Stomach (tissue), 9 donors: ENCODE results near the gene IQCN. TPM values are rescaled to one million over a fixed set of nuclear protein-coding genes. Genes with fewer than 3 reads are reported as not detected.

Source experiments
- DNase-seq, 2 donors: peaks; one replicate each; pipeline versions ENCODE4 v3.0.0 to v3.0.0-alpha.2; 2013 to 2019
- H3K27ac ChIP-seq, 5 donors: fragments of 200-600 bp in 4 of 5; sonication (generic) in 4 of 5; one replicate each; pipeline ENCODE4 v1.5.1; 2013 to 2019; ENCODE audit warnings: mild to moderate bottlenecking in 1 of 5, moderate library complexity in 1 of 5
- H3K27me3 ChIP-seq, 3 donors: fragments of 200-600 bp; sonication (generic); one replicate each; pipeline ENCODE4 v1.5.1; 2017 to 2019; ENCODE audit warnings: mixed run types in 1 of 3
- H3K36me3 ChIP-seq, 4 donors: fragments of 200-600 bp; sonication (generic); 1 replicate in 3 of 4; 2 replicates in 1 of 4; pipeline ENCODE4 v1.5.1; 2016 to 2019
- H3K4me1 ChIP-seq, 4 donors: fragments of 200-600 bp; sonication (generic); one replicate each; pipeline ENCODE4 v1.5.1; 2016 to 2019
- H3K4me3 ChIP-seq, 4 donors: fragments of 200-600 bp; sonication (generic) in 3 of 4; one replicate each; pipeline ENCODE4 v1.5.1; 2016 to 2019; ENCODE audit warnings: mild to moderate bottlenecking in 1 of 4
- H3K9me3 ChIP-seq, 4 donors: fragments of 200-600 bp; sonication (generic); one replicate each; pipeline ENCODE4 v1.5.1; 2016 to 2019
- CTCF ChIP-seq, 7 experiments: fragments of 450-650 bp in 4 of 7; fragments of 200-600 bp in 3 of 7; sonication (generic) in 3 of 7; IDR thresholded peaks; one replicate each; pipeline ENCODE4 v1.5.1; 2016 to 2019; ENCODE audit warnings: antibody characterized with exemption in 7 of 7, control low read depth in 2 of 7, mild to moderate bottlenecking in 1 of 7
- EP300 ChIP-seq: sonication (generic); formaldehyde crosslinking; IDR thresholded peaks from one replicate; pipeline ENCODE4 v1.6.1; 2017; ENCODE audit warnings: antibody characterized with exemption
- POLR2A ChIP-seq, 4 donors: fragments of 450-650 bp; IDR thresholded peaks; one replicate each; pipeline ENCODE4 v1.6.1; 2016; ENCODE audit warnings: antibody characterized with exemption in 4 of 4, control low read depth in 2 of 4, mild to moderate bottlenecking in 1 of 4, moderate library complexity in 1 of 4
- POLR2AphosphoS5 ChIP-seq, 3 donors: sonication (generic); formaldehyde crosslinking; IDR thresholded peaks; one replicate each; pipeline ENCODE4 v1.6.1; 2016; ENCODE audit warnings: antibody characterized with exemption in 3 of 3
- WGBS, 5 donors: extraction: QIAGEN DNeasy Blood & Tissue Kit in 3 of 5; methylation state at CpG; one replicate each; pipeline versions ENCODE4 v1.1.5 to v1.1.7; 2013 to 2018; 5-methylcytosine and 5-hydroxymethylcytosine counted together
- intact Hi-C: fragments of 100-400 bp; cut with DNase I; formaldehyde crosslinking; loops from one replicate; pipeline ENCODE4 v1.15.1; 2023; ENCODE audit warnings: low total_unique reads
- polyA plus RNA-seq, 3 donors: library from polyadenylated mRNA; stranded (reverse); fragments of 200-250 nt; gene quantifications; one replicate each; pipeline ENCODE4 v1.2.3, GENCODE V29; 2013
- total RNA-seq, 5 donors: library from RNA; depleted of rRNA; stranded (reverse); fragments of >200 nt; gene quantifications; one replicate each; pipeline versions ENCODE4 v1.1.0 to v1.2.3, GENCODE V29; 2014 to 2016
- donor health status: healthy with polysubstance abuse.
- donor health status: Bipolar disorder and iron deficiency.
- donor health status: healthy.

IQCN gene
- total and polyA plus RNA-seq, 8 donors: 1.4 to 35.7 (median 2.7) TPM; not detected in 1

- H3K27ac ChIP-seq: peak overlapping the region in 4 of 5 donors; percentile 49 to 59 (median 58)
- peaks cover 0 to 24% (median 0%) of the 10 kb centered on the region in 3 donors for H3K27me3 ChIP-seq
- TF ChIP-seq CTCF (IDR thresholded peaks at IDR 0.05): peak in 3 of 7 experiments; percentile 11 to 42 (median 18)
- no peak for TF ChIP-seq POLR2A (IDR thresholded peaks at IDR 0.05)
- TF ChIP-seq POLR2AphosphoS5 (IDR thresholded peaks at IDR 0.05): peak in 2 of 3 donors; percentile 50 to 75
- no peak for TF ChIP-seq EP300
- peaks cover 0 to 17% (median 7%) of the 10 kb centered on the region in 4 donors for H3K36me3 ChIP-seq
- H3K4me1 ChIP-seq: peaks cover 0 to 16% (median 9%) of the 10 kb centered on the region in 4 donors
- WGBS, 5 donors: 10 to 29% (median 16%) methylated on average over 9 to 24 of the region's 24 CpGs
- intact Hi-C loops: loop anchor here (5.0 kb wide), 2 partner anchors 43 to 143 kb away; no protein-coding TSS in a partner anchor
- H3K4me3 ChIP-seq: peak overlapping the region in 1 of 4 donors; percentile 29
- H3K9me3 ChIP-seq: no peaks in the 10 kb centered on the region
- DNase-seq: peak; percentile 56 to 88
Observed at GRCh38 chr19:18254546-18255503, 19.4 kb downstream of the IQCN start.

- DNase-seq: peak; percentile 49 to 94
- peaks cover 0 to 24% (median 0%) of the 10 kb centered on the region in 3 donors for H3K27me3 ChIP-seq
- peaks cover 0 to 17% (median 7%) of the 10 kb centered on the region in 4 donors for H3K36me3 ChIP-seq
- peaks cover 0 to 16% (median 9%) of the 10 kb centered on the region in 4 donors for H3K4me1 ChIP-seq
- intact Hi-C loops: loop anchor here (5.0 kb wide), 2 partner anchors 41 to 141 kb away; no protein-coding TSS in a partner anchor
- WGBS, 5 donors: 24 to 38% (median 25%) methylated on average over 5 of the region's 5 CpGs
- H3K27ac ChIP-seq: peak overlapping the region in 4 of 5 donors; percentile 49 to 59 (median 58)
- H3K4me3 ChIP-seq: no peak overlapping the region
- TF ChIP-seq POLR2A (IDR thresholded peaks at IDR 0.05) (no peak), CTCF (IDR thresholded peaks at IDR 0.05) (no peak), EP300 (no peak), POLR2AphosphoS5 (IDR thresholded peaks at IDR 0.05) (peak in 2 of 3 donors; percentile 48 to 71)
- no peaks in the 10 kb centered on the region for H3K9me3 ChIP-seq
Observed at GRCh38 chr19:18253716-18254115, 20.5 kb downstream of the IQCN start.

GRCh38 chr19:18253130-18253529 is 21.1 kb downstream of the IQCN start:
- H3K27ac ChIP-seq: peak overlapping the region in 2 of 5 donors; percentile 42 to 59
- H3K4me1 ChIP-seq: peaks cover 0 to 19% (median 9%) of the 10 kb centered on the region in 4 donors
- peaks cover 0 to 16% (median 7%) of the 10 kb centered on the region in 4 donors for H3K36me3 ChIP-seq
- H3K27me3 ChIP-seq: peaks cover 0 to 24% (median 0%) of the 10 kb centered on the region in 3 donors
- no peak overlapping the region for H3K4me3 ChIP-seq
- 83 to 90% (median 86%) methylated on average over 4 of the region's 4 CpGs for WGBS, 5 donors
- DNase-seq: peak in 1 of 2 donors; percentile 12
- H3K9me3 ChIP-seq: no peaks in the 10 kb centered on the region
- intact Hi-C loops: loop anchor here (5.0 kb wide), 2 partner anchors 41 to 141 kb away; no protein-coding TSS in a partner anchor
- TF ChIP-seq EP300: no peak
- TF ChIP-seq POLR2AphosphoS5 (IDR thresholded peaks at IDR 0.05): no peak
- no peak for TF ChIP-seq POLR2A (IDR thresholded peaks at IDR 0.05)
- no peak for TF ChIP-seq CTCF (IDR thresholded peaks at IDR 0.05)

GRCh38 chr19:18252370-18252717 is 21.9 kb downstream of the IQCN start:
- TF ChIP-seq EP300 (no peak), POLR2A (IDR thresholded peaks at IDR 0.05) (no peak), CTCF (IDR thresholded peaks at IDR 0.05) (no peak), POLR2AphosphoS5 (IDR thresholded peaks at IDR 0.05) (no peak)
- H3K4me3 ChIP-seq: no peak overlapping the region
- peaks cover 0 to 24% (median 0%) of the 10 kb centered on the region in 3 donors for H3K27me3 ChIP-seq
- DNase-seq: no peak
- H3K27ac ChIP-seq: no peak overlapping the region
- H3K36me3 ChIP-seq: peaks cover 0 to 8% (median 4%) of the 10 kb centered on the region in 4 donors
- 70 to 80% (median 76%) methylated on average over 7 of the region's 7 CpGs for WGBS, 5 donors
- no peaks in the 10 kb centered on the region for H3K9me3 ChIP-seq
- H3K4me1 ChIP-seq: peaks cover 0 to 20% (median 9%) of the 10 kb centered on the region in 4 donors
- intact Hi-C loops: loop anchor here (5.0 kb wide), 2 partner anchors 40 to 140 kb away; no protein-coding TSS in a partner anchor
